ENCODE data around the gene ODF4. TPM values are rescaled to one million over a fixed set of nuclear protein-coding genes. Genes with fewer than 3 reads are reported as not detected.
"Not testable (repeated sequence)": the region's sequence is repeated elsewhere in the genome, so short reads cannot be mapped to it uniquely, and the experiment has no call there.

The ODF4 gene
- total RNA-seq, 2 donors from 2014 or later: not detected

DNA sequence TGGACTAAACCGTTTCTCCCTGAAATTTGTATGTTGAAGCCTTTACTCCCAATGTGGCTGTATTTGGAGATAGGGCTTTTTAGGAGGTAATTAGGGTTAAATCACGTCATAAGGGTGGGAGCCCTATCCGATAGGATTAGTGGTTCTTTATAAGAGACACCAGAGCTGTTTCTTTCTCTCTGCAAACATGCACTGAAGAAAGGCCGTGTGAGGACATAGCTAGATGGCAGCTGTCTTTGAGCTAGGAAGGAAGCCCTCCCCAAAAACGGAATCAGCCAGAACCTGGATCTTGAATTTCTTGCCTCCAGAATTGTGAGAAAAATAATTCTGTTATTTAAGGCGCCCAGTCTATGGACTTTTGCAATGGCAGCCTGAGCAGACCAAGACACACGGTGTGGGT, 14.1 kb downstream of the ODF4 start:
- Mint-ChIP-seq H3K27ac (no peak overlapping the region), H3K36me3 (no peaks in the 10 kb centered on the region), H3K9me3 (no peaks in the 10 kb centered on the region)
- ATAC-seq: no peak
- no peak for DNase-seq (ENCODE audit: low spot score in 2 of 2)

DNA sequence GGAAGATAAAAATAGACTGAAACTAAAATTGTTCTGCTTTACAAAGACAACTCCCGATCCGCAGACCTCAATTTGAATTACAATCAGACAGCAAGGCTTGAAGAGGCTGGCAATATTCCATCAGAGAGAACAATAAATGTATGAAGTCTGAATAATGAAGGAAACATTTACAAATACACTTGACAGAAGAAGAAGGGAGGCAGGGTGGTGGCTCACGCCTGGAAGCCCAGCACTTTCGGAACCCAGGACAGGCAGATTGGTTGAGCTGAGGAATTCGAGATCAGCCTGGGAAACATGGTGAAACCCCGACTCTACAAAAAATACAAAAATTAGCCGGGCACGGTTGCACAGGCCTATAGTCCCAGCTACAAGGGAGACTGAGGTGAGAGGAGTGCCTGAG, 14.6 kb downstream of the ODF4 start:
- Mint-ChIP-seq H3K27ac (no peak overlapping the region), H3K9me3 (no peaks in the 10 kb centered on the region), H3K36me3 (no peaks in the 10 kb centered on the region)
- DNase-seq (ENCODE audit: low spot score in 2 of 2) (no peak), ATAC-seq (no peak)

DNA sequence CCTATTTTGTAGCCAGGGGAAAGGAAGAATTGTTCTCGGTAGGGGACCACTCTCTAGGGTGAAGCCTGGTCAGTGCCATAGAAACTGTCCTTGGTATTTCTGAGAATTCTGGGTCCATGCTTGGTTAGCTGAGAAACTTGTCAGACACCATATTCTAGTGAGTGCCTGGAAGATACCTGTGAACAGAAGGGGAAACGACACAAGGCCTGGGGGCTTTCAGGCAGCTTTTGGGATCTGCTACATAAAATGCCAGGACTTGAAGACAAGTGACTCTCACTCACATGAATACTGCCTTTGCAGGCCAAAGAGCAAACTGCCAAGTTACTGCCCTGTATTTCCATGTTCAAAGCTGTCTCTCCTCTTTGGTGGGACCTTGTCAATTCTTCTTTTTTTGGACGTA, 18.3 kb downstream of the ODF4 start:
- H3K9me3 Mint-ChIP-seq: no peaks in the 10 kb centered on the region
- no peak for DNase-seq (ENCODE audit: low spot score in 2 of 2)
- H3K27ac Mint-ChIP-seq: no peak overlapping the region
- H3K36me3 Mint-ChIP-seq: no peaks in the 10 kb centered on the region
- ATAC-seq: no peak

DNA sequence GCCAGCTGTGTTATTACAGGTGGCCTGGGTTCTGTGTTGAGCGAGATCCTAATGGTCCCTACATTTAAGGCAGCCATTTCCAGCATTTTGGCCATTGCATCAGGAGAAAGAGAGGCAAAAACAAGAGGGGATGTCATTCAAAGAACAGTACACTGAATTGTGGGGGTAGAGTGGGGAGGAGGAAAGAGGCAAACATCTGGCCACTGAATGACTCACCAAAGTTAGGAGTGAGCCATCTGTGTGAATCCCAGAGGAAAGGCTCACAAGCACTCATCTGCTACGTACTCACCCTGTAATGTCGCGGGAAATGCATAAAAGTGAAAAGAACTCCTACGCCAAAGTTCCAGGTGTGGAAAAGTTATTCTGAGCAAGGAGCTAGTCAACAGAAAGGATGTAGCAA, 20.1 kb downstream of the ODF4 start:
- no peak overlapping the region for H3K27ac Mint-ChIP-seq
- H3K9me3 Mint-ChIP-seq: no peaks in the 10 kb centered on the region
- no peaks in the 10 kb centered on the region for H3K36me3 Mint-ChIP-seq
- ATAC-seq (no peak), DNase-seq (ENCODE audit: low spot score in 2 of 2) (no peak)

- ATAC-seq (no peak), DNase-seq (ENCODE audit: low spot score in 2 of 2) (no peak)
- no peaks in the 10 kb centered on the region for H3K9me3 Mint-ChIP-seq
- H3K27ac Mint-ChIP-seq: no peak overlapping the region
- no peaks in the 10 kb centered on the region for H3K36me3 Mint-ChIP-seq
These were observed 20.6 kb downstream of the ODF4 start for GRCh38 chr17:8360260-8360659.

- H3K9me3 Mint-ChIP-seq: no peaks in the 10 kb centered on the region
- DNase-seq (ENCODE audit: low spot score in 2 of 2) (no peak), ATAC-seq (no peak)
- no peaks in the 10 kb centered on the region for H3K36me3 Mint-ChIP-seq
- no peak overlapping the region for H3K27ac Mint-ChIP-seq
These were observed 21.1 kb downstream of the ODF4 start for GRCh38 chr17:8360751-8361150.

GRCh38 chr17:8362651-8363332, 23.2 kb downstream of the ODF4 start:
- Mint-ChIP-seq H3K36me3 (no peaks in the 10 kb centered on the region), H3K9me3 (no peaks in the 10 kb centered on the region), H3K27ac (no peak overlapping the region)
- DNase-seq (ENCODE audit: low spot score in 2 of 2) (no peak), ATAC-seq (no peak)

GRCh38 chr17:8365143-8365542, 25.5 kb downstream of the ODF4 start:
- Mint-ChIP-seq H3K9me3 (no peaks in the 10 kb centered on the region), H3K36me3 (peaks cover 0 to 7% of the 10 kb centered on the region in 2 donors), H3K27ac (peak overlapping the region in 1 of 2 donors; percentile 52)
- ATAC-seq (no peak), DNase-seq (ENCODE audit: low spot score in 2 of 2) (no peak)

DNA sequence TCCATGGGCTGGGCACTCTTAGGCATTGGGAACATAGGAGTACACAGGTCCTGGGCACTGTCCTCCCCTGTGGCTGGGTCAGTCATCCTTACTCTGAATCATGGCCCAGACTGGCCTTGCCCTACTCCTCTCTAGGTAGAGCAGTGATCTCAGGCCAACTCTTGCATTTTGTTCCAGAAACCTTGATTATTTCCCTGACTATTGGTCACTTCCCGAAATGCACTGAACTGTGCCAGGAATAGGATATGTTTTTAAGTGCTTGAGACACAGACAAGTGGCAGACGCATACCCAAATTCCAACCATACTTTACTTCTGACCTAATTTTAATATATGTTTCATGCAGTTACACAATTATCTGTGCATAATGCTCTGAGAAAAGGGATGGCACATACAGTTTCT, 26.6 kb downstream of the ODF4 start:
- Mint-ChIP-seq H3K27ac (no peak overlapping the region), H3K9me3 (no peaks in the 10 kb centered on the region)
- no peak for ATAC-seq

GRCh38 chr17:8368193-8368592, 28.6 kb downstream of the ODF4 start:
- ATAC-seq: no peak
- H3K27ac Mint-ChIP-seq: no peak overlapping the region
- no peak for DNase-seq (ENCODE audit: low spot score in 2 of 2)
- H3K9me3 Mint-ChIP-seq: no peaks in the 10 kb centered on the region
- H3K36me3 Mint-ChIP-seq: peaks cover 0 to 7% of the 10 kb centered on the region in 2 donors

More for the DNA sequence above, 26.6 kb downstream of the ODF4 start:
- no peak for DNase-seq (ENCODE audit: low spot score in 2 of 2)
- H3K36me3 Mint-ChIP-seq: peaks cover 0 to 7% of the 10 kb centered on the region in 2 donors

DNA sequence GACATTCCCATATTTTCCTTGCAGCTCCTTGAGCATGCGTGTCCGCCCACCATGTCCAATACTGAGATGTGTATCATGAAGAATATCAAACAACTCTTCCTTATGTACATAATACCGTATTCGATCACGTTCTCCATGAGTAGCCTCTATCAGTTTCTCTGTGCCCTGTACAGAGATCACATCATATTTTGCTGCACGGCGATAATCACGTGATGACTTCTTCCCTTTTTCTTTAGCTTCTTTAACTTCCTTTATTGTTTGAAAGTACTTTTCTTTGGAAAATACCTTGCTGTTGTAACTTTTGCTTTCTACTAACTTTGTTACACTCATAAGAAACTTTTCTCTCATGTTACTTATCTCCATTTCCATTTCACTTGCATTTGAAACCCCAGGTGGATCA, 30.3 kb downstream of the ODF4 start:
- peaks cover 0 to 7% of the 10 kb centered on the region in 2 donors for H3K36me3 Mint-ChIP-seq
- ATAC-seq (no peak), DNase-seq (ENCODE audit: low spot score in 2 of 2) (no peak)
- no peaks in the 10 kb centered on the region for H3K9me3 Mint-ChIP-seq
- H3K27ac Mint-ChIP-seq: no peak overlapping the region

- Mint-ChIP-seq H3K27ac (no peak overlapping the region), H3K36me3 (peaks cover 0 to 16% of the 10 kb centered on the region in 2 donors), H3K9me3 (no peaks in the 10 kb centered on the region)
- no peak for DNase-seq (ENCODE audit: low spot score in 2 of 2)
- ATAC-seq: no peak
These were observed 32.1 kb downstream of the ODF4 start for GRCh38 chr17:8371786-8372185.

- DNase-seq (ENCODE audit: low spot score in 2 of 2): no peak
- ATAC-seq: no peak
- Mint-ChIP-seq H3K27ac (no peak overlapping the region), H3K9me3 (no peaks in the 10 kb centered on the region), H3K36me3 (peaks cover 3 to 16% of the 10 kb centered on the region in 2 donors)
These were observed 32.8 kb downstream of the ODF4 start for GRCh38 chr17:8372422-8372821.

- H3K36me3 Mint-ChIP-seq: peaks cover 16 to 20% of the 10 kb centered on the region in 2 donors
- ATAC-seq; H3K9me3 Mint-ChIP-seq; H3K27ac Mint-ChIP-seq; DNase-seq (ENCODE audit: low spot score in 2 of 2): not testable (repeated sequence)
These were observed 34.2 kb downstream of the ODF4 start for GRCh38 chr17:8373856-8374255.

GRCh38 chr17:8375738-8376259, 36.2 kb downstream of the ODF4 start:
- peak; percentile 1 to 18 for ATAC-seq
- H3K9me3 Mint-ChIP-seq: no peaks in the 10 kb centered on the region
- peak overlapping the region; percentile 86 to 88 for H3K27ac Mint-ChIP-seq
- no peak for DNase-seq (ENCODE audit: low spot score in 2 of 2)
- H3K36me3 Mint-ChIP-seq: peaks cover 30 to 32% of the 10 kb centered on the region in 2 donors

- Mint-ChIP-seq H3K36me3 (peaks cover 37 to 39% of the 10 kb centered on the region in 2 donors), H3K27ac (peak within 1 kb of the TSS; percentile 86 to 88), H3K9me3 (no peaks in the 10 kb centered on the region)
- peak; percentile 97 to 100 for ATAC-seq
- DNase-seq (ENCODE audit: low spot score in 2 of 2): peak; percentile 87 to 92
These were observed 36.8 kb downstream of the ODF4 start, which contains the start of gene KRABD2 for GRCh38 chr17:8376271-8377067. KRABD2 (minus strand) TSS chr17:8376704.

GRCh38 chr17:8377422-8377821, 37.8 kb downstream of the ODF4 start:
- ATAC-seq: no peak
- no peak for DNase-seq (ENCODE audit: low spot score in 2 of 2)
- Mint-ChIP-seq H3K9me3 (no peaks in the 10 kb centered on the region), H3K27ac (peak overlapping the region; percentile 86 to 88), H3K36me3 (peaks cover 44 to 47% of the 10 kb centered on the region in 2 donors)

All from activated naive CD4-positive, alpha-beta T cell treated with anti-CD3 and anti-CD28 coated beads, Interleukin-2, amount 50 U/mL, for 72 hours (primary cell).